ENCODE results near the gene TNFRSF1B.

Gene TNFRSF1B

DNA sequence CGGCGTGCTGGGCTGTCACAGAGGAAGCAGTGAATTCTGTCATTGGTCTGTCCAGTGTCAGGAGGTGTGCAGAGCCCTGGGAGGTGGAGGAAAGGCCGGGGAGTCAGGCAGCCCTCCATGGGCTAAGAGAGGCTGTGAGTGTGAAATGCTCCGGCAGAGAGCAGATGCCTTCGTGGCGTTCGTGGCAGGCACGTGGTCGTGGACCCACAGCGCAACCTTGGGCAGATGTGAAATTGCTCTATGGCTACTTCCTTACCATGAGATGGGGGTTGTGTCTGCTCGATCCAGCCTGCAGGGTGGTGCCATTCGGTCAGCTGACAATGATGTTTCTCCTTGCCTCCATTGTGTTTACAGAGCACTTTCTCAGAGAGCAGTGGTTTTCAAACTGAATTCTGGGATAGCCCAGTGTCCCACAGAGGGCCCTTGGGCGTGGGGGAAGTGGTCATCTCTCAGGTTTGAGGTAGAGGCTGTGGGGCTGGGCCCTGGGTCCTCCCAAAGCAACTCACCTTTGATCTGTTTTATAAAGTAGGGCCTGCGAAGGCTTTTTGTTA, 27.9 kb downstream of the TNFRSF1B start:
- Histone ChIP-seq H3K27me3 (ENCODE audit: insufficient read depth, poor library complexity, severe bottlenecking) (peaks cover 7% of the 10 kb centered on the region), H3K36me3 (ENCODE audit: low read depth) (no peaks in the 10 kb centered on the region), H3K4me3 (ENCODE audit: severe bottlenecking) (no peak overlapping the region), H3K27ac (ENCODE audit: poor library complexity, severe bottlenecking) (no peak overlapping the region), H3K4me1 (ENCODE audit: insufficient read depth, poor library complexity, severe bottlenecking) (no peaks in the 10 kb centered on the region), H3K9me3 (ENCODE audit: severe bottlenecking) (no peaks in the 10 kb centered on the region)
- TF ChIP-seq, protein P1, sequence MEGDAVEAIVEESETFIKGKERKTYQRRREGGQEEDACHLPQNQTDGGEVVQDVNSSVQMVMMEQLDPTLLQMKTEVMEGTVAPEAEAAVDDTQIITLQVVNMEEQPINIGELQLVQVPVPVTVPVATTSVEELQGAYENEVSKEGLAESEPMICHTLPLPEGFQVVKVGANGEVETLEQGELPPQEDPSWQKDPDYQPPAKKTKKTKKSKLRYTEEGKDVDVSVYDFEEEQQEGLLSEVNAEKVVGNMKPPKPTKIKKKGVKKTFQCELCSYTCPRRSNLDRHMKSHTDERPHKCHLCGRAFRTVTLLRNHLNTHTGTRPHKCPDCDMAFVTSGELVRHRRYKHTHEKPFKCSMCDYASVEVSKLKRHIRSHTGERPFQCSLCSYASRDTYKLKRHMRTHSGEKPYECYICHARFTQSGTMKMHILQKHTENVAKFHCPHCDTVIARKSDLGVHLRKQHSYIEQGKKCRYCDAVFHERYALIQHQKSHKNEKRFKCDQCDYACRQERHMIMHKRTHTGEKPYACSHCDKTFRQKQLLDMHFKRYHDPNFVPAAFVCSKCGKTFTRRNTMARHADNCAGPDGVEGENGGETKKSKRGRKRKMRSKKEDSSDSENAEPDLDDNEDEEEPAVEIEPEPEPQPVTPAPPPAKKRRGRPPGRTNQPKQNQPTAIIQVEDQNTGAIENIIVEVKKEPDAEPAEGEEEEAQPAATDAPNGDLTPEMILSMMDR (IDR thresholded peaks at IDR 0.05; ENCODE audit: poor library complexity, severe bottlenecking): no peak
- DNase-seq (ENCODE audit: low spot score): no peak
- no peak for ATAC-seq (ENCODE audit: low read depth)

DNA sequence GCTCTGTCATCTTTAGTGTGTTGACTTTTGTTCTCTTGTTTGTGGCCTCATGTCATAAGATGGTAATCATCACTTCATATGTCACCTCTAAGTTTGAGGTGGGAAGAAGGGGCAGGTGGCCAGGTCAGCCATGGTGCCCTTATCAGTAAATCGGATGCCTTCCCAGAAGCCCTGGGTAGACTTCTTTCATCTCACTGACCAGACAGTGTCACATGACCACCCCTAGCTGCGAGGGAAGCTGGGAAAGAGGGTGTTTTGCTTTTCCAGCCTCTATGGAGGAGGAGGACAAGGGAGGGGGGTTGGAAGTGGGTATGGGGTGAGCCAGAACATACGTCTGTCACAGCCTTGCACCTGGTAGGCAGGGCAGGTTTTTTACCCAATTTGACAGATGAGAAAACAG, 28.6 kb downstream of the TNFRSF1B start:
- H3K36me3 ChIP-seq (ENCODE audit: low read depth): no peaks in the 10 kb centered on the region
- no peaks in the 10 kb centered on the region for H3K9me3 ChIP-seq (ENCODE audit: severe bottlenecking)
- ATAC-seq (ENCODE audit: low read depth): no peak
- DNase-seq (ENCODE audit: low spot score): no peak
- H3K27ac ChIP-seq (ENCODE audit: poor library complexity, severe bottlenecking): no peak overlapping the region
- no peak overlapping the region for H3K4me3 ChIP-seq (ENCODE audit: severe bottlenecking)
- no peaks in the 10 kb centered on the region for H3K4me1 ChIP-seq (ENCODE audit: insufficient read depth, poor library complexity, severe bottlenecking)
- peaks cover 7% of the 10 kb centered on the region for H3K27me3 ChIP-seq (ENCODE audit: insufficient read depth, poor library complexity, severe bottlenecking)
- TF ChIP-seq, protein P1 (IDR thresholded peaks at IDR 0.05; ENCODE audit: poor library complexity, severe bottlenecking): no peak

DNA sequence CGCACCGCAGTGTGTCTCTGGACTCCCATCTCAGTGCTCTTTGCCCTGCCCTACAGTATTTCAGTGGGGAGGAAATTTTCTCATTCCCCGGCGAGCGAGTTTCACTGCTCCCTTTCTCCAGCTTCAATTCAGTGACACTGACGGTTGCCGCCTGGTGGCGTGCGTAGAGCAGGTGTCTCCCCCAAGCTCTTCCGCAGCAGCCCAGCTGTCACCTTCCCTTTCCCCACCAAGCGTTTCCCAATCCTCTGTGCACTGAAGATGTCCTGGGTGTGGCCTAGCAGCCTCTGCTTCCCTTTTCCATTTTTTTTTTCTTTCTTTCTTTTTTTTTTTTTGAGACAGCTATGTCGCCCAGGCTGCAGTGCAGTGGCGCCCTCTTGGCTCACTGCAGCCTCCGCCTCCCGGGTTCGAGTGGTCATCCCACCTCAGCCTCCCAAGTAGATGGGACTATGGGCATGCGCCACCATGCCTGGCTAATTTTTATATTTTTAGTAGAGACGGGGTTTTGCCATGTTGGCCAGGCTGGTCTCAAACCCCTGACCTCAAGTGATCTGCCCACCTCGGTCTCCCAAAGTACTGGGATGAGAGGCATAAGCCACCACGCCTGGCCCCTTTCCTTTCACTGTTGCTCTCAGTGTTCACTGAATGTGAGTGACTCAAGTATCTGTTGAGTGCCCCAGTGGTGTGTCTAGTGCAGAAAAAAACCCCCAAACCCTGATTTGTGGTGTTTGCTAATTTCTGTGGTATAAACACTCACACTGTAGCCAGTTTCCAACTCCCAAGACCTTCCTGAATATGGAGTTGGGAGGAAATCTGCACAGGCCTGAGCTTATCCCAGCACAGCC, 30.1 kb downstream of the TNFRSF1B start:
- no peaks in the 10 kb centered on the region for H3K36me3 ChIP-seq (ENCODE audit: low read depth)
- H3K27ac ChIP-seq (ENCODE audit: poor library complexity, severe bottlenecking): no peak overlapping the region
- H3K4me1 ChIP-seq (ENCODE audit: insufficient read depth, poor library complexity, severe bottlenecking): no peaks in the 10 kb centered on the region
- no peaks in the 10 kb centered on the region for H3K9me3 ChIP-seq (ENCODE audit: severe bottlenecking)
- H3K27me3 ChIP-seq (ENCODE audit: insufficient read depth, poor library complexity, severe bottlenecking): peaks cover 3% of the 10 kb centered on the region
- TF ChIP-seq, protein P1 (IDR thresholded peaks at IDR 0.05; ENCODE audit: poor library complexity, severe bottlenecking): no peak
- ATAC-seq (ENCODE audit: low read depth) (no peak), DNase-seq (ENCODE audit: low spot score) (no peak)
- no peak overlapping the region for H3K4me3 ChIP-seq (ENCODE audit: severe bottlenecking)

DNA sequence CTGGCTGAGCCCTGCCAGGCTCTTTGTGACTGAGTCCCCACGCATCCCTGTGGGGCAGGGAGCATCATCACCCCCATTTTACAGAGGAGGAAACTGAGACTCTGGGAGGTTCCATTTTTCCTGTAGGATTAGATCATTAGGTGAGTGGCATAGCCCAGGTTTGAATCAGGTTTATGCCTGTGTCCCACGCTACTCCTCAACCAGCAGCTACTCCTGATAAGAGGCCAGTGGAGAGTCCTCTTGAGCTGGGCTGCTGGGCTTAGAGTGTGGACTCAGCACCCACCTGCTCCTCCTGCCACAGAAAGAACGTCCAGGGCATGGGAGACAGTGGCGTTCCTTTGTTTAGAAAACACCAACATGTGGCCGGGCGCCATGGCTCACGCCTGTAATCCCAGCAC, 30.7 kb downstream of the TNFRSF1B start:
- Histone ChIP-seq H3K36me3 (ENCODE audit: low read depth) (no peaks in the 10 kb centered on the region), H3K27me3 (ENCODE audit: insufficient read depth, poor library complexity, severe bottlenecking) (no peaks in the 10 kb centered on the region), H3K4me3 (ENCODE audit: severe bottlenecking) (no peak overlapping the region), H3K4me1 (ENCODE audit: insufficient read depth, poor library complexity, severe bottlenecking) (no peaks in the 10 kb centered on the region), H3K27ac (ENCODE audit: poor library complexity, severe bottlenecking) (no peak overlapping the region), H3K9me3 (ENCODE audit: severe bottlenecking) (no peaks in the 10 kb centered on the region)
- no peak for ATAC-seq (ENCODE audit: low read depth)
- DNase-seq (ENCODE audit: low spot score): no peak
- TF ChIP-seq, protein P1 (IDR thresholded peaks at IDR 0.05; ENCODE audit: poor library complexity, severe bottlenecking): no peak

DNA sequence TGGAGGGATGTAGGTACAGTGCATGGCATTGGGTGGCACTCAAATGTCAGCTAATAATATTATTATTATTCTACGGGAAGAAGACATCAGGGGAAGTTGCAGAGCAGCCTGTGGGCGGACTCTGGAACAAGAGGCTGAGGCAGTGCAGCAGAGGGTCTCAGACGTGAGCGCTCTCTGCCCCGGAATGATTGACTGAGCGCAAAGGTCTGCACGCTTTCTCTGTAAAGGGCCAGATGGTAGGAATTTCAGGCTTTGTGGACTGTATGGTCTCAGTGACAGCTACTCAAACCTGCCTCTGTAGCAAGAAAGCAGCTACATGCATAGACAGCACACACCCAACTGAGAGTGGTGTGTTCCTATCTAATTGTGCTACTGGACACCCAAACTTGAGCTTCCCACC, 33.4 kb downstream of the TNFRSF1B start:
- no peak for ATAC-seq (ENCODE audit: low read depth)
- H3K27ac ChIP-seq (ENCODE audit: poor library complexity, severe bottlenecking): no peak overlapping the region
- TF ChIP-seq, protein P1 (IDR thresholded peaks at IDR 0.05; ENCODE audit: poor library complexity, severe bottlenecking): no peak
- H3K4me1 ChIP-seq (ENCODE audit: insufficient read depth, poor library complexity, severe bottlenecking): no peaks in the 10 kb centered on the region
- no peaks in the 10 kb centered on the region for H3K9me3 ChIP-seq (ENCODE audit: severe bottlenecking)
- no peaks in the 10 kb centered on the region for H3K27me3 ChIP-seq (ENCODE audit: insufficient read depth, poor library complexity, severe bottlenecking)
- H3K4me3 ChIP-seq (ENCODE audit: severe bottlenecking): no peak overlapping the region
- DNase-seq (ENCODE audit: low spot score): no peak
- no peaks in the 10 kb centered on the region for H3K36me3 ChIP-seq (ENCODE audit: low read depth)

Data from RWPE2 (cell line).